Peyer's patch (tissue), 4 donors: ENCODE results near the gene SH3D21.

Source experiments
- CTCF ChIP-seq, 6 experiments: fragments of 450-650 bp in 4 of 6; fragments of 200-600 bp in 2 of 6; sonication (generic) in 1 of 6; IDR thresholded peaks; one replicate each; pipeline ENCODE4 v1.5.1; 2017 to 2019; ENCODE audit warnings: antibody characterized with exemption in 6 of 6, mild to moderate bottlenecking in 3 of 6, moderate library complexity in 1 of 6
- POLR2A ChIP-seq, 2 donors: fragments of 450-650 bp; IDR thresholded peaks; one replicate each; pipeline ENCODE4 v1.5.1; 2017; ENCODE audit warnings: antibody characterized with exemption in 2 of 2, mild to moderate bottlenecking in 2 of 2, moderate library complexity in 2 of 2

- TF ChIP-seq CTCF (IDR thresholded peaks at IDR 0.05) = no peak
- no peak for TF ChIP-seq POLR2A (IDR thresholded peaks at IDR 0.05)
Observed at GRCh38 chr1:36322041-36322785, 16.0 kb downstream of the SH3D21 start.
